Testis (tissue), 3 donors: ENCODE data around the gene NXNL2. TPM values are rescaled to one million over a fixed set of nuclear protein-coding genes. Genes with fewer than 3 reads are reported as not detected.

Source experiments
- DNase-seq: peaks from one replicate; pipeline ENCODE4 v3.0.0-alpha.2; 2019
- H3K27ac ChIP-seq, 2 donors: fragments of 200-600 bp; sonication (generic); one replicate each; pipeline ENCODE4 v1.5.1; 2019
- H3K27me3 ChIP-seq: fragments of 200-600 bp; sonication (generic); one replicate; pipeline ENCODE4 v1.5.1; 2019
- H3K36me3 ChIP-seq: fragments of 200-600 bp; sonication (generic); one replicate; pipeline ENCODE4 v1.5.1; 2017; ENCODE audit warnings: low read depth; ENCODE audit errors: missing control alignments
- H3K4me1 ChIP-seq: fragments of 200-600 bp; sonication (generic); one replicate; pipeline ENCODE4 v1.5.1; 2019
- H3K4me3 ChIP-seq, 2 donors: fragments of 200-600 bp; sonication (generic); one replicate each; pipeline ENCODE4 v1.5.1; 2017 to 2019
- H3K9me3 ChIP-seq: fragments of 200-600 bp; sonication (generic); one replicate; pipeline ENCODE4 v1.5.1; 2017
- POLR2A ChIP-seq: fragments of 450-650 bp; IDR thresholded peaks from one replicate; pipeline ENCODE4 v1.6.1; 2017; ENCODE audit warnings: antibody characterized with exemption, mild to moderate bottlenecking, moderate library complexity
- WGBS, 2 donors: methylation state at CpG; one replicate each; pipeline ENCODE4 v1.1.5; 2018; 5-methylcytosine and 5-hydroxymethylcytosine counted together
- intact Hi-C: fragments of 100-400 bp; cut with DNase I; formaldehyde crosslinking; loops from one replicate; pipeline ENCODE4 v1.15.1; 2023; ENCODE audit warnings: low total_unique reads
- polyA plus RNA-seq: library from polyadenylated mRNA; stranded (reverse); fragments of 350-450 nt; fragmentation: Illumina TruSeq; extraction: RNeasy Lipid Tissue Mini Kit (QIAGEN cat#74804); gene quantifications from one replicate; pipeline ENCODE4 v1.2.3, GENCODE V29; 2014; ENCODE audit warnings: low read depth, low replicate concordance; ENCODE audit not compliant: insufficient read depth
- total RNA-seq, 2 donors: library from RNA; depleted of rRNA; stranded (reverse); fragments of >200 nt; gene quantifications; one replicate each; pipeline ENCODE4 v1.2.3, GENCODE V29; 2016
- TF ChIP-seq, protein P1 (sequence below), 3 experiments: fragments of 450-650 bp in 2 of 3; fragments of 200-600 bp in 1 of 3; sonication (generic) in 1 of 3; IDR thresholded peaks; one replicate each; pipeline ENCODE4 v1.5.1; 2016 to 2019; ENCODE audit warnings: antibody characterized with exemption in 3 of 3, mild to moderate bottlenecking in 2 of 3, moderate library complexity in 1 of 3

NXNL2 gene
- total and polyA plus RNA-seq, 3 donors from 2014 or later = 1.5 to 2.8 (median 2.2) TPM

DNA sequence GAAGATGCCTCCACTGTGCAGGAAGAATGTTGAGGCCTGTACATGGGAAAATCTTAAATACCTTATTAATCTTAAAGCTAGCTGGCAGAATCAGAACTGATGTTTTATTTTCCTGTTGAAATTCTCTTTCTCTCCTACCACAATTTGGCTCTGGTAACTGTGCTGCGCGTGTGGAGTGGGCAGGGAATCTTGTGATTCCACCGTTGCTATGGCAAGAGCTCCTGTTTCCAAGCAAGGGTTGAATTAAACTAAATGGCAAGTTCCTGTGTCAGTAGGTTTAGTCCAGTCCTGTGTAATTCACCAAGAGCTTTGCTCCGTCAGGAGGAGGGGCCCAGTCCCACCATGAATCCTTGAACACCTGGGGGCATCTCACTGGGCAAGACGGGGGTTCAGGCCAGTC, 36.4 kb downstream of the NXNL2 start:
- intact Hi-C loops = loop anchor here (10.0 kb wide), 1 partner anchor 467 kb away; no protein-coding TSS in a partner anchor
- DNase-seq = no peak
- 85 to 93% methylated on average over 5 of the region's 5 CpGs for WGBS, 2 donors

DNA sequence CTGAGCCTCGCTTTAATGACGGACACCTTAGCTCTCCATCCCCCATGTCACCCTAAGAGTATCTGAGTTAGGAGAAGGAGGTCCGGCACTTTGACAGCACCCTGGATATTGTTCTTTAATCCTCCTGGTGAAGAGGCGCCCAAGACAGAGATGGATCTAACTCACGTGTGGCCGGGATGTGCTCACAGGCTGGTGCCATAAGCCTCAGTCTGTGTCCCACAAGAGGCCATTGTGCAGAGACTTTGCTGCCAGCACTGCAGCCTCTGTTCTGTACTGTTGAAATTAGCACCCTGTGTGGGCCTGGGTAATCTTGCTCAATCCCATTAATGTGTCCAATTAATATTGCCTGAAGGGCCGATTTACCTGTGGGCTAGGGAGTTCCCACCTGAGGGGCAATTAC, 37.7 kb downstream of the NXNL2 start:
- intact Hi-C loops = loop anchor here (10.0 kb wide), 1 partner anchor 468 kb away; no protein-coding TSS in a partner anchor
- 95 to 96% methylated on average over 7 of the region's 7 CpGs for WGBS, 2 donors
- TF ChIP-seq, protein P1, sequence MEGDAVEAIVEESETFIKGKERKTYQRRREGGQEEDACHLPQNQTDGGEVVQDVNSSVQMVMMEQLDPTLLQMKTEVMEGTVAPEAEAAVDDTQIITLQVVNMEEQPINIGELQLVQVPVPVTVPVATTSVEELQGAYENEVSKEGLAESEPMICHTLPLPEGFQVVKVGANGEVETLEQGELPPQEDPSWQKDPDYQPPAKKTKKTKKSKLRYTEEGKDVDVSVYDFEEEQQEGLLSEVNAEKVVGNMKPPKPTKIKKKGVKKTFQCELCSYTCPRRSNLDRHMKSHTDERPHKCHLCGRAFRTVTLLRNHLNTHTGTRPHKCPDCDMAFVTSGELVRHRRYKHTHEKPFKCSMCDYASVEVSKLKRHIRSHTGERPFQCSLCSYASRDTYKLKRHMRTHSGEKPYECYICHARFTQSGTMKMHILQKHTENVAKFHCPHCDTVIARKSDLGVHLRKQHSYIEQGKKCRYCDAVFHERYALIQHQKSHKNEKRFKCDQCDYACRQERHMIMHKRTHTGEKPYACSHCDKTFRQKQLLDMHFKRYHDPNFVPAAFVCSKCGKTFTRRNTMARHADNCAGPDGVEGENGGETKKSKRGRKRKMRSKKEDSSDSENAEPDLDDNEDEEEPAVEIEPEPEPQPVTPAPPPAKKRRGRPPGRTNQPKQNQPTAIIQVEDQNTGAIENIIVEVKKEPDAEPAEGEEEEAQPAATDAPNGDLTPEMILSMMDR (IDR thresholded peaks at IDR 0.05) = no peak
- TF ChIP-seq POLR2A = no peak
- DNase-seq = no peak
- no peaks in the 10 kb centered on the region for H3K9me3 ChIP-seq
- H3K4me1 ChIP-seq = no peaks in the 10 kb centered on the region
- H3K27ac ChIP-seq = no peak overlapping the region
- no peaks in the 10 kb centered on the region for H3K27me3 ChIP-seq
- H3K4me3 ChIP-seq = no peak overlapping the region
- H3K36me3 ChIP-seq = no peaks in the 10 kb centered on the region

More for the DNA sequence above, 36.4 kb downstream of the NXNL2 start:
- Histone ChIP-seq H3K9me3 (no peaks in the 10 kb centered on the region), H3K36me3 (no peaks in the 10 kb centered on the region), H3K4me1 (no peaks in the 10 kb centered on the region), H3K27me3 (no peaks in the 10 kb centered on the region), H3K4me3 (no peak overlapping the region), H3K27ac (no peak overlapping the region)
- TF ChIP-seq, protein P1 (IDR thresholded peaks at IDR 0.05) = no peak
- TF ChIP-seq POLR2A = no peak

DNA sequence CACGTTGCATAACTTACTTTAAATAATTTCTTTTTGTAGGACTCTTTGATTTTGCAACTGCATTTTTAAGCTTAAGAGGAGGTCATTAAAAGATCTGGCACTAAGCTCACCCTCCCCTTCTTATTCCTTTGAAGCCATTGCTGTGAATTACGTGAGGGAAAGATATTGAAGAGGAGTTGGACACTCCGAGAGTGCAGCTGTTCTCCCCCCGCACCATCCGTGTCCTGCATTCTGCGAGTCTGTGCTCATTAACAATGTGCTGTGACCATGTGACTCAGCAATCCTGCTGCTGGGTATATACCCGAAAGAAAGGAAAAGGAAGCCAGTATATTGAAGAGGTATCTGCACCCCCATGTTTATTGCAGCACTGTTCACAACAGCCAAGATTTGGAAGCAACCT, 40.0 kb downstream of the NXNL2 start:
- intact Hi-C loops = loop anchor here (10.0 kb wide), 1 partner anchor 470 kb away; no protein-coding TSS in a partner anchor
- TF ChIP-seq, protein P1 (IDR thresholded peaks at IDR 0.05) = no peak
- no peak for TF ChIP-seq POLR2A
- WGBS, 2 donors = 44 to 50% methylated on average over 7 of the region's 7 CpGs
- H3K4me3 ChIP-seq = no peak overlapping the region
- H3K9me3 ChIP-seq = no peaks in the 10 kb centered on the region
- peaks cover 6% of the 10 kb centered on the region for H3K4me1 ChIP-seq
- no peak overlapping the region for H3K27ac ChIP-seq
- no peaks in the 10 kb centered on the region for H3K27me3 ChIP-seq
- DNase-seq = no peak
- no peaks in the 10 kb centered on the region for H3K36me3 ChIP-seq

DNA sequence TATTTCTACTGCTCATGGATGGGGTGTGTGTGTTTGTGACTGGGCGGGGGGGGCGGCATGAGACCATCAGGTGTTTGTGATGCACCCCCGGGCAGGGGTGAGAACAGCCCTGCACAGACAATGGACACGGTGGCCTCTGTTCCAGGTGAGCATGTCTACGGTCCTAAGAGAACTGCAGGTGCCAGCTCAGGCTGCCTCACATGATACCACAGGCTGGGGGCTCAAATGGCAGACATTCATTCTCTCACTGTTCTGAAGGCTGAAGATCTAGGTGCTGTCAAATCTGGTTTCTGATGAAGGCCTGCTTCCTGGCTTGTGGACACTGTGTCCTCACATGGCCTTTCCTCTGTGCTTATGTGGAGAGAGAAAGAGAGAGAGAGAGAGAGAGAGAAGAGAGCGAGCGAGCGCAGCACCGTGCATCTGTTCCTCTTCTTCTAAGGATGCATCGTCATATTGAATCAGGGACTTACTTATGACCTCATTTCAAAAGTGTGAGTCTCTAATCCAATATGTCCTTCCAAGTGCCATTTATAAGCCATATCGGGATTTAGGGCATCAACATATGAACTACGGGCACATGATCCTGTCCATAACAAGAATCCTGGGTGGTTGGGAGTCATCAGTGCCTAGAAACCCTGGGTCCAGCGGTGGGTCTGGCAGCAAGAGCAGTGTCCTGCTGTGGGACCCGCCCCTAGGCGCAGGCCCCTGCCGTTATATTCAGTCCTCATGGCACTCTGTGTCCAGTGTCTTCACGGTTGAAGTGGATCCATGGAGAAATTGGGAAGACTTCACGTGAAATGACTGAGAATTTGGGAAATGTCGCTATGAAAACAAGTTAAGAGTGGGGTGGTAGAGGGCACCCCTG, 42.5 kb downstream of the NXNL2 start:
- no peak for TF ChIP-seq POLR2A
- TF ChIP-seq, protein P1 (IDR thresholded peaks at IDR 0.05) = no peak
- H3K9me3 ChIP-seq = no peaks in the 10 kb centered on the region
- H3K27me3 ChIP-seq = no peaks in the 10 kb centered on the region
- H3K27ac ChIP-seq = no peak overlapping the region
- no peaks in the 10 kb centered on the region for H3K36me3 ChIP-seq
- no peak overlapping the region for H3K4me3 ChIP-seq
- 87 to 92% methylated on average over 19 of the region's 19 CpGs for WGBS, 2 donors
- intact Hi-C loops = loop anchor here (10.0 kb wide), 1 partner anchor 473 kb away; no protein-coding TSS in a partner anchor
- no peak for DNase-seq
- peaks cover 6% of the 10 kb centered on the region for H3K4me1 ChIP-seq
